UCSD-AML1 (cell line): ENCODE measurements around the gene RAP1GAP2.
A peak's percentile ranks its signal among the peaks of the same experiment; 100 is the strongest.
"Not testable (repeated sequence)": the region's sequence is repeated elsewhere in the genome, so short reads cannot be mapped to it uniquely, and the experiment has no call there.

Source experiments
- DNase-seq: peaks from one replicate; lab custom pipeline; 2025; ENCODE audit not compliant: unreplicated experiment; lab: John Stamatoyannopoulos, UW

RAP1GAP2 gene

GRCh38 chr17:2964028-2964356, 167.8 kb downstream of the RAP1GAP2 start:
- DNase-seq, result no peak

- DNase-seq, result no peak
Measured at GRCh38 chr17:2964370-2964769, 168.1 kb downstream of the RAP1GAP2 start.

DNA sequence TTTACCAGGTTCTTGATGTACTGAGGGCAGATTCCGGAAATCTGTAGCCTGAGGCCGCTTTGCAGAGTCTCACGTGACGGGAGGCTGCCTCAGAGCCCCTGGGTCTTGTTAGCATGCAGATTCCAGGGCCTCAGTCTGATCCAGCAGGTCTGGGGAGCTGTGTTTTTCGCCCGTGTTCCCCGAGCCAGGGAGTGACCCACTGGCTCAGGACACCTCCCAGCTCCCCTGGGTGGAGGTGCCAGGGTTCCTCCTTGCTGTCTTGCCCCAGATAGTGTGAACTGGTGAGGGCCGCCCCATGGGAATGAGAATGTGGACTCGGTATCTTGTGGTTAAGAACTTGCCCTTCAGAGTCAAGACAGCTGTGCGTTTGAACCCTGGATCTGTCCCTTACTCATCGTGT, 168.6 kb downstream of the RAP1GAP2 start:
- DNase-seq, result no peak

- DNase-seq, result no peak
Measured at GRCh38 chr17:2965621-2966595, 169.7 kb downstream of the RAP1GAP2 start.

DNA sequence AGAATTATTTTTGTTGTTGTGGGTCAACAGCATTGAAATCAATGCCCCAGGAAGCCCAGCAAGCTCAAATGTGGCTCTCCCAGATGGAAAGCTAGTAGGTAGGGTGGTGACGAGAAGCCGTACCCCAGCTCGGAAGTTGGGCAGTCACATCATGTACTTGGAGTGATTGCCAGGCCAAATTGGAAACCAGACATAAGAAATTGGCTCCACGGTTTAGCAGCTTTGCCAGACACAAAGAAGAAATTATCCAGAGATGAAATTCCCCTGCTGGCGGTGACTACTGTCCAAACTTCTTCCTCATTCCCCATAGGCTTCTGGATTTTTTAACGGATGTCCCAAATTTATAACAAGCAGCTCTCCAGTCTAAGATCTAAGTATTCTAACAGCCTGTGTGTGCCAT, 171.3 kb downstream of the RAP1GAP2 start:
- no peak for DNase-seq

GRCh38 chr17:2971851-2972250, 175.6 kb downstream of the RAP1GAP2 start:
- no peak for DNase-seq

DNA sequence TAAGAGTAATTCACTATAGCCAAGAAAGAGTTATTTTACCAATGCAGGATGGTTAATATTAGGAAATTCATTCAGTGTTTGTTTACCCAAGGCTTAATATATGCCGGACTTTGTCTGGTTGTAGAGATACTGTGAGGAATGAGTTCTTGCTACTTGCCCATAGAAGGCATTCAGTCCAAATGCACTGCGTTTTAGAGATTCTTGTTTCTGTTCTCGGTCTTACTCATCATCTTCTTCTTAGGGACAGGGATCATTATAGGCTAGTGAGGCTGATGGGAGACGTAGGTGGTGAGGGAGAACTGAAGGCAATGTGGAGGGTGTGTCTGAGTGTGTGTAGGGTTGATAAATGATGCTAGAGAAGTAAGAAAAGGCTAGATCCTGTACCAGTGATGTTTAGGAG, 176.5 kb downstream of the RAP1GAP2 start:
- DNase-seq, result no peak

GRCh38 chr17:2974347-2974746, 178.1 kb downstream of the RAP1GAP2 start:
- no peak for DNase-seq

DNA sequence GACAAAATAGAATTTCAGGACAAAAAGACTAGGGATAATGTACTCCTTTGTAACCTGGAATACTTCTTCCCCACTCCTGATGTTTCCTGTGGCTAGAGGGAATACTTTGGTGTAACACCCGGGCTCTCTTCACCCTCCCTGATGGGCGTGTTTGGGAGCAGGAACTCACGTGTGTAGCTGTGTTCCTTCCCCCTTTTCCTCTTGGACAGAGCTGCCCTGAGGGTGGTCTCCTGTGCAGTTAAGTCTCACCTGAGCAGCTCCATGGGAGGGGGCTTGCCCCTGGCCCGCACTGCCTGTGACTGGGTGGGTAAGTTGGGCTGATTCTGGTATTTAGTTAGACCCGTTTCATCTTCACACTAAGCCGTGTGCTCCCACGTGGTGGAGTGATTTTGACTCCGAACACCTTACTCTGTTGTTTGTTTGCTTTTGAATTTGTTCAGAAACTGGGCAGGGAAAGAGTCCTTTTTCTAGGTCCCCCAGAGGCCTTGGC, 179.3 kb downstream of the RAP1GAP2 start:
- DNase-seq, result no peak

DNA sequence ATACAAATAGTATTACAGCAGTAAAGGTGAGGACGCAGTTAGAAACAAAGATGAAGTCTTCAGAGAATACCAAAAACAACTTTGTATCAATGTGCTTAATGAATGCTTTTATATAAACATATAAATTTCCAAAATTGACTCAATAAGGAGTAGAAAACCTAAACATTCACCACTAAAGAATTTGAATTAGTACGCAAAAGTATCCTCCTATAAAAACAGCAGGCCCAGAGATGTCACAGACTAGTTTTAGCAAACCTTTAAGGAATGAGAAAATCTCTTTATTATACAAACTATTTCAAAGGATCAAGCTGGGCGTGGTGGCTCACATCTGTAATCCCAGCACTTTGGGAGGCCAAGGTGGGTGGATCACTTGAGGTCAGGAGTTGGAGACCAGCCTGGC, 180.9 kb downstream of the RAP1GAP2 start:
- DNase-seq, result no peak

- no peak for DNase-seq
Measured at GRCh38 chr17:2978116-2978515, 181.9 kb downstream of the RAP1GAP2 start.

DNA sequence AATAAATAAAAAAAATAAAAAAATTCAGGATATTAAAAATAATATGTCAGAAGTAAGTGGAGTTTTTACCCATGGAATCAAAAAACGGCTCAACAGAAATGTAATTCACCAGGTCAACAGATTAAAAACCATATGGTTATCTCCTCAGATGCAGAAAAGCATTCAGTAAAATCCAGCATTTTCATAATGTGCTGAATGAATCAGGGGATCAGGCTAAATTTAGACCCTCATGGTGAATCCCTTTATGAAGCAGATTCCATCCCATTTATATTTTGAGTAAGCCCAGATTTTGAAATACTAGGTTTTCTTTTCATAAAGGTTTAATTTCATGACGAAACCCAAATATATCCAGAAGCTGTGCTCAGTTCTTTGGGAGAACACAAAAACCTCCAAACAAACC, 182.8 kb downstream of the RAP1GAP2 start:
- DNase-seq, result no peak

GRCh38 chr17:2980211-2980903, 184.1 kb downstream of the RAP1GAP2 start:
- DNase-seq, result no peak

DNA sequence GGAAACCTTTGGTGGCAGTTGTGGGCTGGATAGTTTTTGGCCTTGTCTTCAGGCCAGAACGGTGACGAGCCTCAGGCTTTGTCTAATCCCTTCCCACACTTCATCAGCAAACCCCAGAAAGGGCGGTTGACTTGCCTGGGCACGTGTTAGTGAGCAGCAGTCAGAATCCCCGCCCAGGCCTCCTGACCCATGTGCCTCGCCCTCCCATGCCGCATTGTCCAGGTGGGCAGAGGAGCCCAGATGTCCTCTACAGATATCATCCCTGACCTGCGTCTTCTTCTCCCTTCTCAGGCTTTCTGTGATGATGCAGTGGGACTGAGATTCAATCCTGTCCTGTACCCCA, 184.6 kb downstream of the RAP1GAP2 start:
- DNase-seq, result no peak

GRCh38 chr17:2981325-2981724, 185.1 kb downstream of the RAP1GAP2 start:
- DNase-seq, result no peak

- no peak for DNase-seq
Measured at GRCh38 chr17:2982854-2983253, 186.6 kb downstream of the RAP1GAP2 start.

- DNase-seq, result no peak
Measured at GRCh38 chr17:2983255-2983654, 187.0 kb downstream of the RAP1GAP2 start.

GRCh38 chr17:2985318-2985717, 189.1 kb downstream of the RAP1GAP2 start:
- no peak for DNase-seq

GRCh38 chr17:2986925-2987324, 190.7 kb downstream of the RAP1GAP2 start:
- DNase-seq, result no peak

GRCh38 chr17:2989396-2989795, 193.2 kb downstream of the RAP1GAP2 start:
- not testable (repeated sequence) for DNase-seq

DNA sequence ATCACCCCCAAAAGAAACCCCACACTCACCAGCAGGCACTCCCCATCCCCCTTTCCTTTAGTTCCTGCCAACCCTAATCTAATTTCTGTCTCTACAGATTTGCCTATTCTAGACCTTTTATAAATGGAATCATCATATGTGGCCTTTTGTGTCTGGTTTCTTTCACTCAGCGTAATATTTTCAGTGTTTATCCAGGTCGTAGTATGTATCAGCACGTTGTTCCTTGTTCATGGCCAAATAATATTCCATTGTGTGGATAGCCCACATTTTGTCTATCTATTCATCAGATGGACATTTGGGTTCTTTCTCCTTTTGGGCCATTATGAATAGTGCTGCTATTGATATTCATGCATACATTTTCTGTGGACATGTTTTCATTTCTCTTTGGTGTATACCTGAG, 193.6 kb downstream of the RAP1GAP2 start:
- DNase-seq, result no peak

- peak; percentile 19 for DNase-seq
Measured at GRCh38 chr17:2990396-2990795, 194.2 kb downstream of the RAP1GAP2 start.
